Measurements from ENCODE around the gene VPS51. TPM values are rescaled to one million over a fixed set of nuclear protein-coding genes. Genes with fewer than 3 reads are reported as not detected.

The VPS51 gene
- total RNA-seq, 2 donors from 2014 or later: 206 to 360 TPM

DNA sequence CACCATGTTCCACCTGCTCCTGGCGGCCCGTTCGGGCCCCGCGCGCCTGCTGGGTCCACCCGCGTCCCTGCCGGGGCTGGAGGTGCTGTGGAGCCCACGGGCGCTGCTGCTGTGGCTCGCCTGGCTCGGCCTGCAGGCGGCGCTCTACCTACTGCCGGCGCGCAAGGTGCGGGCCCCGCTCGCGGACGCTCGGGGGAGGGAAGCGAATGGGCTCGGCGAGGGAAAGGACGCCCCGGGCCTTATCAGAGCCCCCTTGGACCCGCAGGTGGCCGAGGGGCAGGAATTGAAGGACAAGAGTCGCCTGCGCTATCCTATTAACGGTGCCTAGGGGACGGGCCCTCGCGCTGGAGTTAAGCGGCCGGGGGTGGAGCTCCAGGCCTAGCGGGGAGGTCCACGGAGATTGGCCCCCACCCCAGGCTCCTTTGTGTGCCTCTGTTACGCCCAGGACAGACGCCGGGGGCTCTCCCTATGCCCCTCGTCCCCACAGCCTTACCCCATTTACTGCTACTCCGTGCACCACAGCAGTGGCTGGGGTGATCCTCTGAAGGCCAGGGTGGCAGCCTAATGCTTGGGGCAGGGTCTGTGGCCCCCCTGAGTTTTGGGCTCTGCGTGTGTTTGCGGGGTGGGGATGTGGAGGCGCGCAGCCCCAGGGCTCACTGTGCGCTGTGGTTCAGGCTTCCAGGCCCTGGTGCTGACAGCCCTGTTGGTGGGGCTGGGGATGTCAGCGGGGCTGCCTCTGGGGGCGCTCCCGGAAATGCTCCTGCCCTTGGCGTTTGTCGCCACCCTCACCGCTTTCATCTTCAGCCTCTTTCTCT, 16.7 kb downstream of the VPS51 start:
- H3K4me3 ChIP-seq: peak overlapping the region; percentile 20 to 66
- intact Hi-C loops (cut with DNase I): no loop called here
- H3K9me3 ChIP-seq: no peaks in the 10 kb centered on the region
- H3K27me3 ChIP-seq: no peaks in the 10 kb centered on the region
- peak overlapping the region; percentile 70 to 93 (median 88) for H3K27ac ChIP-seq
- peaks cover 0 to 4% of the 10 kb centered on the region in 2 donors for H3K36me3 ChIP-seq (replicated peaks in 1 of 2; ENCODE audit: insufficient read depth in 1 of 2, low read depth in 2 of 2)
- WGBS, 2 donors: 1 to 5% methylated on average over 12 to 44 of the region's 57 CpGs
- TF ChIP-seq POLR2A (IDR thresholded peaks at IDR 0.05): peak in 2 of 3 donors; percentile 17 to 37
- TF ChIP-seq, protein P1, sequence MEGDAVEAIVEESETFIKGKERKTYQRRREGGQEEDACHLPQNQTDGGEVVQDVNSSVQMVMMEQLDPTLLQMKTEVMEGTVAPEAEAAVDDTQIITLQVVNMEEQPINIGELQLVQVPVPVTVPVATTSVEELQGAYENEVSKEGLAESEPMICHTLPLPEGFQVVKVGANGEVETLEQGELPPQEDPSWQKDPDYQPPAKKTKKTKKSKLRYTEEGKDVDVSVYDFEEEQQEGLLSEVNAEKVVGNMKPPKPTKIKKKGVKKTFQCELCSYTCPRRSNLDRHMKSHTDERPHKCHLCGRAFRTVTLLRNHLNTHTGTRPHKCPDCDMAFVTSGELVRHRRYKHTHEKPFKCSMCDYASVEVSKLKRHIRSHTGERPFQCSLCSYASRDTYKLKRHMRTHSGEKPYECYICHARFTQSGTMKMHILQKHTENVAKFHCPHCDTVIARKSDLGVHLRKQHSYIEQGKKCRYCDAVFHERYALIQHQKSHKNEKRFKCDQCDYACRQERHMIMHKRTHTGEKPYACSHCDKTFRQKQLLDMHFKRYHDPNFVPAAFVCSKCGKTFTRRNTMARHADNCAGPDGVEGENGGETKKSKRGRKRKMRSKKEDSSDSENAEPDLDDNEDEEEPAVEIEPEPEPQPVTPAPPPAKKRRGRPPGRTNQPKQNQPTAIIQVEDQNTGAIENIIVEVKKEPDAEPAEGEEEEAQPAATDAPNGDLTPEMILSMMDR (IDR thresholded peaks at IDR 0.05): peak; percentile 72 to 97 (median 86)
- DNase-seq (peak; percentile 69 to 76 (median 72)), ATAC-seq (peak; percentile 43)
- H3K4me1 ChIP-seq: peaks cover 66% of the 10 kb centered on the region

DNA sequence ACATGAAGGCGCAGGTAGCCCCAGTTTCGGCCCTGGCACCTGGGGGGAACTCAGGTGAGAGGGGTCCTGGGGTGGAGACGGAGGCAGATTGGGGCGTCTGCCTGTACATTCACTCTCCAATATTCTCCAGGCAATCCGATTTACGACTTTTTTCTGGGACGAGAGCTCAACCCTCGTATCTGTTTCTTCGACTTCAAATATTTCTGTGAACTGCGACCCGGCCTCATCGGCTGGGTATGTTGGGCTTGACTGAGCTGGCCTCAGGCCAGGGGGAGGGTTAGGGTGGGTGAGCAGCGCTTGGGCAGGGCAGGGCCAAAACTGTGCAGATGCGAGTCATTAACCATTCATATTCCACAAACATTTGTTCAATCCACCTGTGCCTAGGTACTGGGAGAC, 17.3 kb downstream of the VPS51 start:
- no peaks in the 10 kb centered on the region for H3K9me3 ChIP-seq
- TF ChIP-seq POLR2A (IDR thresholded peaks at IDR 0.05): no peak
- TF ChIP-seq, protein P1 (IDR thresholded peaks at IDR 0.05): no peak
- ATAC-seq (no peak), DNase-seq (peak; percentile 55 to 57 (median 56))
- WGBS, 2 donors: 18 to 24% methylated on average over 14 of the region's 14 CpGs
- H3K4me1 ChIP-seq: peaks cover 66% of the 10 kb centered on the region
- H3K4me3 ChIP-seq: no peak overlapping the region
- no peaks in the 10 kb centered on the region for H3K27me3 ChIP-seq
- H3K27ac ChIP-seq: peak overlapping the region; percentile 70 to 93 (median 88)
- intact Hi-C loops (cut with DNase I): no loop called here
- no peaks in the 10 kb centered on the region for H3K36me3 ChIP-seq (replicated peaks in 1 of 2; ENCODE audit: insufficient read depth in 1 of 2, low read depth in 2 of 2)

DNA sequence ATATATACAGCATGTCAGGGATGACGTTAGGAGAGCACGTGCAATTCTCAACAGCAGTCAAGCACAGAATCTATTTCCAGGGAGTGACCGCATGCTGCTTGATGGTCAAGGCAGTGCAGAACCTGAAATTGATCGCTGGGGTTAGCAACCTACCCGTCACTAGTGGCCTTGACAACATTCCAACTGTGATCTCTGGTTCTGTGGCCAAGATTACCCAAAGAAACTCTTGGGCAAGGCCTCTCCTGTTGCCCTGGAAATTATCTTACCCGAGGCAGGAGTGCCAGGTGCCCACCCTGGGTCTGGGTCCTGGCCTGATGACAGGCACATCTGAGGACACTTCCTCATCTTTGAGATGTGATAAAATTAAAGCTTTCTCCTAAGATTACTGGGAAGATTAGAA, 17.8 kb downstream of the VPS51 start:
- no peaks in the 10 kb centered on the region for H3K9me3 ChIP-seq
- no peaks in the 10 kb centered on the region for H3K27me3 ChIP-seq
- H3K4me1 ChIP-seq: peaks cover 66% of the 10 kb centered on the region
- WGBS, 2 donors: 12 to 14% methylated on average over 6 of the region's 6 CpGs
- ATAC-seq: peak; percentile 30
- H3K4me3 ChIP-seq: no peak overlapping the region
- H3K36me3 ChIP-seq (replicated peaks in 1 of 2; ENCODE audit: insufficient read depth in 1 of 2, low read depth in 2 of 2): no peaks in the 10 kb centered on the region
- peak overlapping the region; percentile 70 to 93 (median 88) for H3K27ac ChIP-seq
- no peak for TF ChIP-seq POLR2A (IDR thresholded peaks at IDR 0.05)
- TF ChIP-seq, protein P1 (IDR thresholded peaks at IDR 0.05): no peak
- intact Hi-C loops (cut with DNase I): no loop called here
- DNase-seq: peak; percentile 70 to 93 (median 79)

DNA sequence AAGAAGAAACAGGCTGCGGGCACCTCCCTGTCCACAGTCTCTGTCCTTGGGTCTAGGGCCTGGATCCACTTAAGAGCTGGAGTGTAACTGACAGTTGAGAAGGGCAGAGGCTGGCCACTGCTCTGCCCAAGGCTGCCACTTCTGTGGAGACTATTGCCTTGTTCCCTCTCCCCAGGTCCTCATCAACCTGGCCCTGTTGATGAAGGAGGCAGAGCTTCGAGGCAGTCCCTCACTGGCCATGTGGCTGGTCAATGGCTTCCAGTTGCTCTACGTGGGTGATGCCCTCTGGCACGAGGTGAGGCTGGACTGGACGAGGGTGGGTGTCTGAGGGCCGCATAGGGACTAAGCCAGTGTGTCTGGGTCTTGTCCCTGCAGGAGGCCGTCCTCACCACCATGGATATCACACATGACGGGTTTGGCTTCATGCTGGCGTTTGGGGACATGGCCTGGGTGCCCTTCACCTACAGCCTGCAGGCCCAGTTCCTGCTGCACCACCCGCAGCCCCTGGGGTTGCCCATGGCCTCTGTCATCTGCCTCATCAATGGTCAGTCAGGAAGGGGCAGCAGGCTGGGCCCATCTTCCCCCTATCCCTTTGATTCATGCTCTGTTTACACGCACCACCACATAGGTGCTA, 18.6 kb downstream of the VPS51 start:
- ATAC-seq: no peak
- Histone ChIP-seq H3K4me1 (peaks cover 66% of the 10 kb centered on the region), H3K27me3 (no peaks in the 10 kb centered on the region), H3K4me3 (no peak overlapping the region), H3K27ac (peak overlapping the region; percentile 35 to 93 (median 88)), H3K36me3 (replicated peaks in 1 of 2; ENCODE audit: insufficient read depth in 1 of 2, low read depth in 2 of 2) (peaks cover 0 to 5% of the 10 kb centered on the region in 2 donors), H3K9me3 (no peaks in the 10 kb centered on the region)
- 85 to 89% methylated on average over 9 to 11 of the region's 11 CpGs for WGBS, 2 donors
- TF ChIP-seq, protein P1 (IDR thresholded peaks at IDR 0.05): no peak
- TF ChIP-seq POLR2A (IDR thresholded peaks at IDR 0.05): no peak
- peak in 1 of 4 donors; percentile 4 for DNase-seq
- intact Hi-C loops (cut with DNase I): no loop called here
